ENCODE measurements around the gene GALNT18.

GRCh38 chr11:11608783-11609232 is 13.0 kb downstream of the GALNT18 start:
- TF ChIP-seq CTCF (conservative IDR thresholded peaks at IDR 0.05; ENCODE audit: low read depth in 2 of 2) (no peak), EZH2 (IDR thresholded peaks at IDR 0.05; ENCODE audit: low read depth, unreplicated experiment) (no peak), REST (IDR thresholded peaks at IDR 0.05; ENCODE audit: unreplicated experiment) (no peak), POLR2AphosphoS5 (IDR thresholded peaks at IDR 0.05; ENCODE audit: low read depth) (no peak), EZH2phosphoT487 (IDR thresholded peaks at IDR 0.05; ENCODE audit: unreplicated experiment) (no peak)
